HCT116 (cell line): Measurements from ENCODE around the gene GRID2. TPM values are rescaled to one million over a fixed set of nuclear protein-coding genes. Genes with fewer than 3 reads are reported as not detected.

Experiments
- ATAC-seq: fragments of 200-7000 bp; cut with Tn5 transposase; 2 replicates; pipeline ENCODE4 v1.9.1; 2020; ENCODE audit warnings: mild to moderate bottlenecking, moderate library complexity
- BruUV-seq: library from RNA; stranded (reverse); fragments of 400-500 nt; replicated peaks from 2 replicates; lab custom pipeline; 2021; lab: Mats Ljungman, UMichigan
- CTCF ChIA-PET: fragments of 300-600 bp; sonication (Branson Sonifier 250); formaldehyde crosslinking; loops from one replicate; lab custom pipeline; 2021; ENCODE audit warnings: antibody characterized with exemption; lab: Charles Lee
- POLR2A ChIA-PET: fragments of 300-600, 350-600 bp; sonication (Branson Sonifier 250); formaldehyde crosslinking; loops from one replicate; lab custom pipeline; 2021; ENCODE audit warnings: antibody characterized with exemption; lab: Charles Lee
- RAD21 ChIA-PET, 2 experiments: fragments of 300-600 bp; sonication (Branson Sonifier 250); formaldehyde crosslinking; loops; one replicate each; lab custom pipeline; 2023; ENCODE audit warnings: low total read pairs in 2 of 2; ENCODE audit not compliant: uncharacterized antibody in 2 of 2, unreplicated experiment in 2 of 2, low non-redundant PET in 1 of 2; lab: Charles Lee
- DNase-seq: peaks from one replicate; pipeline ENCODE4 v3.0.0-alpha.2; 2010; ENCODE audit warnings: low read depth, low spot score
- H2AFZ ChIP-seq: fragments of 200-600 bp; shearing (Covaris generic), sonication (generic); 2 replicates; pipeline ENCODE4 v1.6.1; 2017; ENCODE audit warnings: low read depth, mixed run types, mixed read lengths, antibody characterized with exemption, low read length; ENCODE audit not compliant: poor library complexity, severe bottlenecking
- H3K27ac ChIP-seq: 2 replicates; pipeline ENCODE4 v1.5.1; 2012; ENCODE audit warnings: low read depth, low read length
- H3K27me3 ChIP-seq: fragments of 200-600 bp; sonication (generic); 2 replicates; pipeline ENCODE4 v1.6.1; 2016; ENCODE audit warnings: mixed run types, low read length, mixed read lengths; ENCODE audit not compliant: insufficient read depth
- H3K36me3 ChIP-seq, 2 experiments: fragments of 200-500 bp in 1 of 2; fragments of 200-600 bp in 1 of 2; sonication (Bioruptor generic) in 1 of 2; sonication (generic) in 1 of 2; 2 replicates each; pipeline versions ENCODE4 v1.5.1 to v1.6.1; 2014 to 2016; ENCODE audit warnings: low read length in 2 of 2, inconsistent platforms in 1 of 2, mixed read lengths in 1 of 2, mixed run types in 1 of 2; ENCODE audit not compliant: insufficient read depth in 2 of 2, control insufficient read depth in 1 of 2
- H3K4me1 ChIP-seq, 2 experiments: fragments of 200-600 bp in 1 of 2; sonication (generic) in 1 of 2; 2 replicates each; pipeline versions ENCODE4 v1.5.1 to v1.6.1; 2012 to 2017; ENCODE audit warnings: low read length in 2 of 2, inconsistent platforms in 1 of 2, mild to moderate bottlenecking in 1 of 2, mixed read lengths in 1 of 2, mixed run types in 1 of 2, moderate library complexity in 1 of 2; ENCODE audit not compliant: insufficient read depth in 2 of 2, control insufficient read depth in 1 of 2
- H3K4me2 ChIP-seq: fragments of 200-600 bp; sonication (generic); 2 replicates; pipeline ENCODE4 v1.6.1; 2017; ENCODE audit warnings: mixed run types, low read length, mixed read lengths
- H3K4me3 ChIP-seq, 2 experiments: fragments of 200-600 bp in 1 of 2; sonication (generic) in 1 of 2; replicated peaks in 1 of 2; 2 replicates each; pipeline ENCODE4 v1.5.1; 2011 to 2016; ENCODE audit warnings: low read length in 2 of 2, control low read depth in 1 of 2, low read depth in 1 of 2, mild to moderate bottlenecking in 1 of 2, mixed read lengths in 1 of 2, mixed run types in 1 of 2
- H3K79me2 ChIP-seq: fragments of 200-600 bp; sonication (generic); 2 replicates; pipeline ENCODE4 v1.6.1; 2017; ENCODE audit warnings: mild to moderate bottlenecking, mixed run types, low read length, moderate library complexity, mixed read lengths; ENCODE audit not compliant: insufficient read depth
- H3K9ac ChIP-seq: fragments of 200-600 bp; sonication (generic); 2 replicates; pipeline ENCODE4 v1.6.1; 2016; ENCODE audit warnings: low read length, mixed read lengths
- H3K9me2 ChIP-seq: fragments of 200-600 bp; sonication (generic), shearing (Covaris generic); 2 replicates; pipeline ENCODE4 v1.6.1; 2017; ENCODE audit warnings: mixed run types, mild to moderate bottlenecking, moderate library complexity; ENCODE audit not compliant: insufficient read depth
- H3K9me3 ChIP-seq, 2 experiments: fragments of 200-500 bp in 1 of 2; fragments of 200-600 bp in 1 of 2; sonication (Bioruptor generic) in 1 of 2; sonication (generic) in 1 of 2; 2 replicates each; pipeline ENCODE4 v1.6.1; 2014 to 2017; ENCODE audit warnings: low read length in 2 of 2, mixed read lengths in 2 of 2, inconsistent platforms in 1 of 2, low read depth in 1 of 2, mild to moderate bottlenecking in 1 of 2, mixed run types in 1 of 2, moderate library complexity in 1 of 2; ENCODE audit not compliant: control insufficient read depth in 1 of 2, insufficient read depth in 1 of 2
- H4K20me1 ChIP-seq: fragments of 200-600 bp; sonication (generic), shearing (Covaris generic); 2 replicates; pipeline ENCODE4 v1.6.1; 2017; ENCODE audit warnings: mixed run types, mild to moderate bottlenecking, moderate library complexity; ENCODE audit not compliant: insufficient read depth
- ATF3 ChIP-seq: IDR thresholded peaks from 2 replicates; pipeline ENCODE4 v1.6.1; 2012
- CEBPB ChIP-seq: IDR thresholded peaks from 2 replicates; pipeline ENCODE4 v1.6.1; 2012; ENCODE audit warnings: low read depth
- CTCF ChIP-seq, 3 experiments: fragments of 200-600 bp in 1 of 3; sonication (generic) in 1 of 3; IDR thresholded peaks in 2 of 3; conservative IDR thresholded peaks in 1 of 3; 2 replicates each; pipeline ENCODE4 v1.5.1; 2012 to 2017; ENCODE audit warnings: low read depth in 2 of 3, low read length in 2 of 3, antibody characterized with exemption in 1 of 3, borderline replicate concordance in 1 of 3, control low read depth in 1 of 3, mild to moderate bottlenecking in 1 of 3, mixed read lengths in 1 of 3, mixed run types in 1 of 3, moderate library complexity in 1 of 3; ENCODE audit not compliant: insufficient read depth in 1 of 3
- ELF1 ChIP-seq: IDR thresholded peaks from 2 replicates; pipeline ENCODE4 v1.6.1; 2012; ENCODE audit warnings: low read depth, borderline replicate concordance
- EZH2 ChIP-seq: fragments of 200-600 bp; sonication (generic); IDR thresholded peaks from 2 replicates; pipeline ENCODE4 v1.6.1; 2017; ENCODE audit warnings: antibody characterized with exemption, mixed run types
- EZH2phosphoT487 ChIP-seq: fragments of 200-600 bp; IDR thresholded peaks from 2 replicates; pipeline ENCODE4 v1.6.1; 2018; ENCODE audit warnings: antibody characterized with exemption, borderline replicate concordance
- FOSL1 ChIP-seq: IDR thresholded peaks from 2 replicates; pipeline ENCODE4 v1.6.1; 2012; ENCODE audit warnings: low read depth
- POLR2AphosphoS5 ChIP-seq: IDR thresholded peaks from 2 replicates; pipeline ENCODE4 v1.6.1; 2011; ENCODE audit warnings: mild to moderate bottlenecking, low read depth, low read length, moderate library complexity
- SP1 ChIP-seq: IDR thresholded peaks from 2 replicates; pipeline ENCODE4 v1.6.1; 2012; ENCODE audit warnings: low read depth
- SRF ChIP-seq: IDR thresholded peaks from 2 replicates; pipeline ENCODE4 v1.6.1; 2012; ENCODE audit warnings: low read depth
- TCF7L2 ChIP-seq: IDR thresholded peaks from 2 replicates; pipeline ENCODE4 v1.7.0; 2011; ENCODE audit warnings: borderline replicate concordance, inconsistent platforms; ENCODE audit not compliant: insufficient read depth, insufficient read length; ENCODE audit errors: extremely low read depth
- YY1 ChIP-seq: IDR thresholded peaks from 2 replicates; pipeline ENCODE4 v1.6.1; 2011; ENCODE audit warnings: low read length, low read depth, moderate library complexity, mild to moderate bottlenecking; ENCODE audit not compliant: insufficient replicate concordance; ENCODE audit errors: extremely low read depth
- ZNF274 ChIP-seq: fragments of 200-500 bp; sonication (Bioruptor generic); IDR thresholded peaks from 2 replicates; pipeline ENCODE4 v1.6.1; 2014; ENCODE audit warnings: mild to moderate bottlenecking, low read depth, low read length, inconsistent platforms
- intact Hi-C: fragments of 100-400 bp; cut with micrococcal nuclease; formaldehyde crosslinking; loops from 2 replicates; pipeline ENCODE4 v1.10.0; 2022
- total RNA-seq: library from RNA; stranded (reverse); gene quantifications from one replicate; pipeline ENCODE4 v1.2.1, GENCODE V29; 2021; ENCODE audit not compliant: unreplicated experiment
- TF ChIP-seq, protein P1 (sequence below): IDR thresholded peaks from 2 replicates; pipeline ENCODE4 v1.6.1; 2012
- TF ChIP-seq, protein P2 (sequence below): IDR thresholded peaks from 2 replicates; pipeline ENCODE4 v1.6.1; 2012; ENCODE audit warnings: low read depth

GRID2 gene
- total RNA-seq, 1 experiment from 2014 or later = not detected

DNA sequence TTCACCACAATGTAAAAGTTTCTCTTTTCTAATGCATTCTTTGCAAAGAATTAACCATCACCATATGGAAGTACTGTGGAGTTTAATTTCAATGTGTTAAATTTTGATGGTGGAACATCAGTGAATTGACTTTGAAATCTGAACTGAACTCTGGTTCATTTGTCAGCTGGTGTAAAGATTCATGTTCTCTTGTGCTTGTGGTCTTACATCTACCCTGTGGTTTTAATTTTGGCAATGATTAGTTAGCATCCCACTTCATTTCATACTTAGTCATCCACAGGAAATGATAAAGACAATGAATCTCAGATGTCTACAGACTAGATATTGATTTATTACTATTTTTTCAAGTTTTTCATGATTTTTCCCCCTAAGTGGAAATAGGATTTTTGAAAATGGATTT, 77.8 kb downstream of the GRID2 start:
- ChIA-PET CTCF (no interaction called here), POLR2A (no interaction called here), RAD21 (no interaction called here)
- no peaks in the 10 kb centered on the region for H4K20me1 ChIP-seq
- DNase-seq (no peak), ATAC-seq (no peak)
- no peaks in the 10 kb centered on the region for H3K9me3 ChIP-seq
- H3K36me3 ChIP-seq = no peaks in the 10 kb centered on the region
- intact Hi-C loops = no loop called here
- no peak overlapping the region for H3K4me2 ChIP-seq
- H3K27ac ChIP-seq = no peak overlapping the region
- no peak overlapping the region for H2AFZ ChIP-seq
- no peak overlapping the region for H3K4me3 ChIP-seq
- TF ChIP-seq YY1 (no peak), POLR2AphosphoS5 (no peak), SRF (no peak), EZH2 (no peak), ATF3 (no peak), ZNF274 (no peak), ELF1 (no peak), CTCF (IDR thresholded peaks at IDR 0.05 in 2 of 3, conservative IDR thresholded peaks at IDR 0.05 in 1 of 3; ENCODE audit: borderline replicate concordance in 1 of 3, insufficient read depth in 1 of 3, low read depth in 2 of 3, low read length in 2 of 3) (no peak), FOSL1 (no peak), EZH2phosphoT487 (no peak), SP1 (no peak), TCF7L2 (no peak), CEBPB (no peak)
- TF ChIP-seq, protein P1, sequence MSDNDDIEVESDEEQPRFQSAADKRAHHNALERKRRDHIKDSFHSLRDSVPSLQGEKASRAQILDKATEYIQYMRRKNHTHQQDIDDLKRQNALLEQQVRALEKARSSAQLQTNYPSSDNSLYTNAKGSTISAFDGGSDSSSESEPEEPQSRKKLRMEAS = no peak
- TF ChIP-seq, protein P2, sequence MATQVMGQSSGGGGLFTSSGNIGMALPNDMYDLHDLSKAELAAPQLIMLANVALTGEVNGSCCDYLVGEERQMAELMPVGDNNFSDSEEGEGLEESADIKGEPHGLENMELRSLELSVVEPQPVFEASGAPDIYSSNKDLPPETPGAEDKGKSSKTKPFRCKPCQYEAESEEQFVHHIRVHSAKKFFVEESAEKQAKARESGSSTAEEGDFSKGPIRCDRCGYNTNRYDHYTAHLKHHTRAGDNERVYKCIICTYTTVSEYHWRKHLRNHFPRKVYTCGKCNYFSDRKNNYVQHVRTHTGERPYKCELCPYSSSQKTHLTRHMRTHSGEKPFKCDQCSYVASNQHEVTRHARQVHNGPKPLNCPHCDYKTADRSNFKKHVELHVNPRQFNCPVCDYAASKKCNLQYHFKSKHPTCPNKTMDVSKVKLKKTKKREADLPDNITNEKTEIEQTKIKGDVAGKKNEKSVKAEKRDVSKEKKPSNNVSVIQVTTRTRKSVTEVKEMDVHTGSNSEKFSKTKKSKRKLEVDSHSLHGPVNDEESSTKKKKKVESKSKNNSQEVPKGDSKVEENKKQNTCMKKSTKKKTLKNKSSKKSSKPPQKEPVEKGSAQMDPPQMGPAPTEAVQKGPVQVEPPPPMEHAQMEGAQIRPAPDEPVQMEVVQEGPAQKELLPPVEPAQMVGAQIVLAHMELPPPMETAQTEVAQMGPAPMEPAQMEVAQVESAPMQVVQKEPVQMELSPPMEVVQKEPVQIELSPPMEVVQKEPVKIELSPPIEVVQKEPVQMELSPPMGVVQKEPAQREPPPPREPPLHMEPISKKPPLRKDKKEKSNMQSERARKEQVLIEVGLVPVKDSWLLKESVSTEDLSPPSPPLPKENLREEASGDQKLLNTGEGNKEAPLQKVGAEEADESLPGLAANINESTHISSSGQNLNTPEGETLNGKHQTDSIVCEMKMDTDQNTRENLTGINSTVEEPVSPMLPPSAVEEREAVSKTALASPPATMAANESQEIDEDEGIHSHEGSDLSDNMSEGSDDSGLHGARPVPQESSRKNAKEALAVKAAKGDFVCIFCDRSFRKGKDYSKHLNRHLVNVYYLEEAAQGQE = no peak
- no peaks in the 10 kb centered on the region for H3K9me2 ChIP-seq
- no peaks in the 10 kb centered on the region for H3K79me2 ChIP-seq
- no peaks in the 10 kb centered on the region for H3K27me3 ChIP-seq
- BruUV-seq = no TSS peak
- H3K4me1 ChIP-seq = no peaks in the 10 kb centered on the region
- no peak overlapping the region for H3K9ac ChIP-seq
